Measurements from ENCODE around the gene RPS21.

The RPS21 gene

GRCh38 chr20:62437496-62437895, 50.6 kb downstream of the RPS21 start:
- TF ChIP-seq PATZ1 (CRISPR knock-in tag; IDR thresholded peaks at IDR 0.05; ENCODE audit: borderline replicate concordance), result no peak
- TF ChIP-seq TSHZ2 (CRISPR knock-in tag; IDR thresholded peaks at IDR 0.05), result no peak
- no peak for TF ChIP-seq GLIS3 (CRISPR knock-in tag; IDR thresholded peaks at IDR 0.05)
- no peak for TF ChIP-seq ZFP30 (CRISPR knock-in tag; IDR thresholded peaks at IDR 0.05)
- TF ChIP-seq ZNF70 (CRISPR knock-in tag; IDR thresholded peaks at IDR 0.05), result no peak
- TF ChIP-seq, protein P1, sequence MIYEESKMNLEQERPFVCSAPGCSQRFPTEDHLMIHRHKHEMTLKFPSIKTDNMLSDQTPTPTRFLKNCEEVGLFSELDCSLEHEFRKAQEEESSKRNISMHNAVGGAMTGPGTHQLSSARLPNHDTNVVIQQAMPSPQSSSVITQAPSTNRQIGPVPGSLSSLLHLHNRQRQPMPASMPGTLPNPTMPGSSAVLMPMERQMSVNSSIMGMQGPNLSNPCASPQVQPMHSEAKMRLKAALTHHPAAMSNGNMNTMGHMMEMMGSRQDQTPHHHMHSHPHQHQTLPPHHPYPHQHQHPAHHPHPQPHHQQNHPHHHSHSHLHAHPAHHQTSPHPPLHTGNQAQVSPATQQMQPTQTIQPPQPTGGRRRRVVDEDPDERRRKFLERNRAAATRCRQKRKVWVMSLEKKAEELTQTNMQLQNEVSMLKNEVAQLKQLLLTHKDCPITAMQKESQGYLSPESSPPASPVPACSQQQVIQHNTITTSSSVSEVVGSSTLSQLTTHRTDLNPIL (CRISPR knock-in tag; IDR thresholded peaks at IDR 0.05; ENCODE audit: low read depth), result no peak
- TF ChIP-seq ZFP3 (CRISPR knock-in tag; IDR thresholded peaks at IDR 0.05), result no peak
- TF ChIP-seq ZNF565 (CRISPR knock-in tag; conservative IDR thresholded peaks at IDR 0.05; ENCODE audit: low read depth), result no peak
- TF ChIP-seq PPARA (CRISPR knock-in tag; IDR thresholded peaks at IDR 0.05; ENCODE audit: borderline replicate concordance), result no peak
- no peak for TF ChIP-seq RARB (CRISPR knock-in tag; IDR thresholded peaks at IDR 0.05)
- no peak for TF ChIP-seq SNAI2 (CRISPR knock-in tag; IDR thresholded peaks at IDR 0.05)
- TF ChIP-seq ESRRG (CRISPR knock-in tag; IDR thresholded peaks at IDR 0.05), result no peak
- TF ChIP-seq CSRNP3 (CRISPR knock-in tag; IDR thresholded peaks at IDR 0.05), result no peak
- TF ChIP-seq ZC3H10 (CRISPR knock-in tag; IDR thresholded peaks at IDR 0.05), result no peak
- TF ChIP-seq CSDC2 (CRISPR knock-in tag; IDR thresholded peaks at IDR 0.05), result no peak
- TF ChIP-seq ISL1 (CRISPR knock-in tag; IDR thresholded peaks at IDR 0.05), result no peak
- no peak for TF ChIP-seq TOX (CRISPR knock-in tag; IDR thresholded peaks at IDR 0.05; ENCODE audit: borderline replicate concordance)
- no peak for TF ChIP-seq OSR1 (CRISPR knock-in tag; IDR thresholded peaks at IDR 0.05)
- ATAC-seq, result no peak

DNA sequence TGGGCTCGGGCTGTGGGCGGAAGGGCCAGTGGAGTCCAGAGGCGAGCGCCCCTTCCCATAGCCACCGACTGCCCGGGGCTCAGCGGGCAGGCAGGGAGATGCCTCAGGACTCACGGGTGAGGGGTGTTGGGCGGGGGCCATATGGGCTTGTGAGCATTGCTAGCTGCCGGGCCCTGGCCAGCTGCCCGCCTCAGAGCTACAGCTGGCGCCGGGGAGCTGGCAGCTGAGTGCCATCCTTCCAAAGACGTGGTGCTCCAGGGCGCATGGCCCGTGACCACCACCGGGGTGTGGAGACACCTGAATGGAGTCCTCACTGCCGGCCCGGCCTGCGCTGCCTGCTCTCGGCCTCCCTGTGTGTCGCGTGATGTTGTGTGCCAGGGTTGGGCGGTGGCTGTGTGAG, 51.0 kb downstream of the RPS21 start:
- TF ChIP-seq SNAI2 (CRISPR knock-in tag; IDR thresholded peaks at IDR 0.05) (no peak), BACH2 (CRISPR knock-in tag; IDR thresholded peaks at IDR 0.05; ENCODE audit: borderline replicate concordance) (no peak), RARB (CRISPR knock-in tag; IDR thresholded peaks at IDR 0.05) (no peak), ISL1 (CRISPR knock-in tag; IDR thresholded peaks at IDR 0.05) (no peak), ZNF565 (CRISPR knock-in tag; conservative IDR thresholded peaks at IDR 0.05; ENCODE audit: low read depth) (no peak), CSDC2 (CRISPR knock-in tag; IDR thresholded peaks at IDR 0.05) (no peak), TSHZ2 (CRISPR knock-in tag; IDR thresholded peaks at IDR 0.05) (no peak), PATZ1 (CRISPR knock-in tag; IDR thresholded peaks at IDR 0.05; ENCODE audit: borderline replicate concordance) (no peak), ZFP30 (CRISPR knock-in tag; IDR thresholded peaks at IDR 0.05) (no peak), CSRNP3 (CRISPR knock-in tag; IDR thresholded peaks at IDR 0.05) (no peak), ZC3H10 (CRISPR knock-in tag; IDR thresholded peaks at IDR 0.05) (no peak), GLIS3 (CRISPR knock-in tag; IDR thresholded peaks at IDR 0.05) (no peak), ZFP3 (CRISPR knock-in tag; IDR thresholded peaks at IDR 0.05) (no peak), TOX (CRISPR knock-in tag; IDR thresholded peaks at IDR 0.05; ENCODE audit: borderline replicate concordance) (no peak), ESRRG (CRISPR knock-in tag; IDR thresholded peaks at IDR 0.05) (no peak), PPARA (CRISPR knock-in tag; IDR thresholded peaks at IDR 0.05; ENCODE audit: borderline replicate concordance) (no peak)

More for the DNA sequence above, 51.0 kb downstream of the RPS21 start:
- ATAC-seq, result no peak

All from SK-N-SH treated with all-trans-retinoic acid at 6 μM for 48 hours (cell line).